22Rv1 (cell line): Measurements from ENCODE around the gene NKX1-1.
A peak's percentile ranks its signal among the peaks of the same experiment; 100 is the strongest.

Source experiments
- H3K27ac ChIP-seq: fragments of 450-650 bp; 2 replicates; pipeline ENCODE4 v1.5.1; 2017
- CTCF ChIP-seq: fragments of 450-650 bp; IDR thresholded peaks from 2 replicates; pipeline ENCODE4 v1.5.1; 2017; ENCODE audit warnings: mild to moderate bottlenecking
- ZFX ChIP-seq: fragments of 450-650 bp; IDR thresholded peaks from 2 replicates; pipeline ENCODE4 v1.6.1; 2017; ENCODE audit warnings: antibody characterized with exemption, borderline replicate concordance

Gene NKX1-1

GRCh38 chr4:1365271-1366178 is 40.7 kb downstream of the NKX1-1 start:
- H3K27ac ChIP-seq = no peak overlapping the region
- TF ChIP-seq ZFX (no peak), CTCF (peak; percentile 16; the same call in 1 of the 2 replicates)

- H3K27ac ChIP-seq = no peak overlapping the region
- TF ChIP-seq CTCF = no peak
- no peak for TF ChIP-seq ZFX
Observed at GRCh38 chr4:1364748-1365147, 41.5 kb downstream of the NKX1-1 start.

GRCh38 chr4:1364217-1364616 is 42.0 kb downstream of the NKX1-1 start:
- no peak overlapping the region for H3K27ac ChIP-seq
- TF ChIP-seq CTCF = no peak
- TF ChIP-seq ZFX = no peak

GRCh38 chr4:1363513-1363912 is 42.7 kb downstream of the NKX1-1 start:
- TF ChIP-seq CTCF = no peak
- TF ChIP-seq ZFX = no peak

GRCh38 chr4:1362521-1362920 is 43.7 kb downstream of the NKX1-1 start:
- no peak overlapping the region for H3K27ac ChIP-seq
- TF ChIP-seq CTCF (no peak), ZFX (no peak)

More at GRCh38 chr4:1363513-1363912, 42.7 kb downstream of the NKX1-1 start:
- no peak overlapping the region for H3K27ac ChIP-seq

GRCh38 chr4:1362046-1362445 is 44.2 kb downstream of the NKX1-1 start:
- no peak overlapping the region for H3K27ac ChIP-seq
- no peak for TF ChIP-seq CTCF
- TF ChIP-seq ZFX = no peak

GRCh38 chr4:1361431-1361830 is 44.8 kb downstream of the NKX1-1 start:
- no peak for TF ChIP-seq CTCF
- no peak for TF ChIP-seq ZFX

More at GRCh38 chr4:1361431-1361830, 44.8 kb downstream of the NKX1-1 start:
- H3K27ac ChIP-seq = no peak overlapping the region
